Activated CD8-positive, alpha-beta memory T cell treated with anti-CD3 and anti-CD28 coated beads, Interleukin-2, amount 10 ng/mL, durations not matched to agents 7 days and 5 days (primary cell): Measurements from ENCODE around the gene PBXIP1. TPM values are rescaled to one million over a fixed set of nuclear protein-coding genes. Genes with fewer than 3 reads are reported as not detected.
"Not testable (repeated sequence)": the region's sequence is repeated elsewhere in the genome, so short reads cannot be mapped to it uniquely, and the experiment has no call there.

ENCODE experiments used
- ATAC-seq: fragments of 150-1000 bp; cut with Tn5 transposase; one replicate; pipeline ENCODE4 v1.10.0; 2021; ENCODE audit warnings: moderate library complexity
- CTCF ChIA-PET: fragments of 350-600 bp; sonication (Branson Sonifier 250); formaldehyde crosslinking; loops from one replicate; lab custom pipeline; 2021; ENCODE audit warnings: antibody characterized with exemption; lab: Charles Lee
- DNase-seq: peaks from one replicate; pipeline ENCODE4 v3.0.0-alpha.2; 2020
- H3K27ac Mint-ChIP-seq: one replicate; pipeline ENCODE4 v1.8.0; 2021; ENCODE audit warnings: mild to moderate bottlenecking, mixed read lengths
- H3K27me3 Mint-ChIP-seq: one replicate; pipeline ENCODE4 v1.8.0; 2021; ENCODE audit warnings: mixed read lengths
- H3K36me3 Mint-ChIP-seq: one replicate; pipeline ENCODE4 v1.8.0; 2021; ENCODE audit warnings: mild to moderate bottlenecking, mixed read lengths
- H3K4me1 Mint-ChIP-seq: one replicate; pipeline ENCODE4 v1.8.0; 2021; ENCODE audit warnings: mixed read lengths
- H3K4me3 Mint-ChIP-seq: one replicate; pipeline ENCODE4 v1.8.0; 2021; ENCODE audit warnings: mild to moderate bottlenecking, moderate library complexity, mixed read lengths
- H3K9me3 Mint-ChIP-seq: one replicate; pipeline ENCODE4 v1.8.0; 2022; ENCODE audit warnings: low read depth, mixed read lengths
- total RNA-seq, 2 experiments: library from RNA; stranded (reverse); gene quantifications; one replicate each; pipeline ENCODE4 v1.2.3, GENCODE V29; 2021

The PBXIP1 gene
- total RNA-seq, 2 experiments from 2014 or later = 52.6 to 61.5 TPM

GRCh38 chr1:155000411-155000725 is 44.5 kb upstream of the PBXIP1 start:
- Mint-ChIP-seq H3K36me3 (peaks cover 3% of the 10 kb centered on the region), H3K27me3 (no peaks in the 10 kb centered on the region), H3K27ac (peak overlapping the region; percentile 97), H3K4me3 (peak overlapping the region; percentile 98), H3K9me3 (no peaks in the 10 kb centered on the region), H3K4me1 (peaks cover 42% of the 10 kb centered on the region)
- ATAC-seq = no peak
- no peak for DNase-seq
- CTCF ChIA-PET = interaction anchor here (0.8 to 13.5 kb wide), 19 partner anchors 8 to 441 kb away, joined by 3 to 212 read pairs (median 9); partner anchors contain the start of genes CKS1B, FLAD1, PBXIP1 and PMVK

- Mint-ChIP-seq H3K4me3 (peak overlapping the region; percentile 98), H3K36me3 (peaks cover 3% of the 10 kb centered on the region), H3K27ac (peak overlapping the region; percentile 89), H3K4me1 (peaks cover 38% of the 10 kb centered on the region), H3K9me3 (no peaks in the 10 kb centered on the region), H3K27me3 (no peaks in the 10 kb centered on the region)
- no peak for ATAC-seq
- peak; percentile 69 for DNase-seq
- CTCF ChIA-PET = interaction anchor here (0.8 to 13.5 kb wide), 30 partner anchors 9 to 440 kb away, joined by 3 to 212 read pairs (median 5); partner anchors contain the start of genes ADAM15, CKS1B, FLAD1 and PBXIP1
Measured at GRCh38 chr1:154999571-155000410, 43.9 kb upstream of the PBXIP1 start.

- H3K9me3 Mint-ChIP-seq = no peaks in the 10 kb centered on the region
- ATAC-seq (peak; percentile 3), DNase-seq (peak; percentile 84)
- H3K27me3 Mint-ChIP-seq = no peaks in the 10 kb centered on the region
- H3K27ac Mint-ChIP-seq = peak overlapping the region; percentile 89
- H3K4me3 Mint-ChIP-seq = peak overlapping the region; percentile 71
- peaks cover 3% of the 10 kb centered on the region for H3K36me3 Mint-ChIP-seq
- CTCF ChIA-PET = interaction anchor here (0.7 to 13.5 kb wide), 27 partner anchors 9 to 439 kb away, joined by 3 to 212 read pairs (median 5); partner anchors contain the start of genes ADAM15, CKS1B, FLAD1 and PBXIP1
- H3K4me1 Mint-ChIP-seq = peaks cover 30% of the 10 kb centered on the region
Measured at GRCh38 chr1:154998818-154999570, 43.1 kb upstream of the PBXIP1 start.

- ATAC-seq = no peak
- H3K4me3 Mint-ChIP-seq = no peak overlapping the region
- CTCF ChIA-PET = interaction anchor here (0.7 to 13.5 kb wide), 21 partner anchors 8 to 439 kb away, joined by 3 to 212 read pairs (median 8); partner anchors contain the start of genes CKS1B, FLAD1, PBXIP1 and PMVK
- H3K36me3 Mint-ChIP-seq = no peaks in the 10 kb centered on the region
- H3K9me3 Mint-ChIP-seq = no peaks in the 10 kb centered on the region
- no peak for DNase-seq
- H3K4me1 Mint-ChIP-seq = peaks cover 27% of the 10 kb centered on the region
- no peak overlapping the region for H3K27ac Mint-ChIP-seq
- no peaks in the 10 kb centered on the region for H3K27me3 Mint-ChIP-seq
Measured at GRCh38 chr1:154998201-154998780, 42.4 kb upstream of the PBXIP1 start.

DNA sequence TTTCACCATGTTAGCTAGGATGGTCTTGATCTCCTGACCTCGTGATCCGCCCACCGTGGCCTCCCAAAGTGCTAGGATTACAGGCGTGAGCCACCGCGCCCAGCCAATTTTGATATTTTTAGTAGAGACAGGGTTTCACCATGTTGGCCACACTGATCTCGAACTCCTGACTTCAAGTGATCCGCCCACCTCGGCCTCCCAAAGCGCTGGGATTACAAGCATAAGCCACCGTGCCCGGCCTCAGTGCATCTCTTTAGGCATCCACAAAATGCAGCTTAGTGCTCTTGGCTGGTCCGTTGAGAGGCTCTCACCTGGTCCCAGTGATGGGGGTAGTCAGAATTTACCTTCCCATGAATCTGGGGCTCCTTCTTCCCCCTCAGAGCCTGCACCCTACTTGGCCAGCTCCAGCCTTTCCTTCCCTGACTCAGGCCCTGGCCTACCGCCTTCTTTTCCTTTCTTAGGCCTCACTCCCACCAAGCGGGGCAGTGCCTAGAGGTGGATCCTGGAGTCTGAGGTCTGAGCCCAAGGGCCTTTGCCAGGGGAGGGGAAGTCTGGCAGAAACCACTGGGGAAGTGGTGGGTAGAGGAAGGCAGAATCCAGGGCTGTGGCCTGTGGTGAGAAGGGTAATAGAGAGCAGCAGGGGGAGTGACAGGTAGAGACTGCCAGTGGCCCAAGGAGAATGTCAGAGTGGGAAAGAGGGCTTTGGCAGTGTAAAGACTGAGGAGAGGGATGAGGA is 41.2 kb upstream of the PBXIP1 start:
- no peaks in the 10 kb centered on the region for H3K27me3 Mint-ChIP-seq
- ATAC-seq (no peak), DNase-seq (no peak)
- H3K27ac Mint-ChIP-seq = peak overlapping the region; percentile 47
- H3K4me1 Mint-ChIP-seq = peaks cover 27% of the 10 kb centered on the region
- no peaks in the 10 kb centered on the region for H3K36me3 Mint-ChIP-seq
- no peak overlapping the region for H3K4me3 Mint-ChIP-seq
- no peaks in the 10 kb centered on the region for H3K9me3 Mint-ChIP-seq
- CTCF ChIA-PET = interaction anchor here (0.9 to 13.5 kb wide), 8 partner anchors 12 to 64 kb away, joined by 3 to 212 read pairs (median 6); partner anchors contain the start of genes CKS1B, FLAD1 and PBXIP1

DNA sequence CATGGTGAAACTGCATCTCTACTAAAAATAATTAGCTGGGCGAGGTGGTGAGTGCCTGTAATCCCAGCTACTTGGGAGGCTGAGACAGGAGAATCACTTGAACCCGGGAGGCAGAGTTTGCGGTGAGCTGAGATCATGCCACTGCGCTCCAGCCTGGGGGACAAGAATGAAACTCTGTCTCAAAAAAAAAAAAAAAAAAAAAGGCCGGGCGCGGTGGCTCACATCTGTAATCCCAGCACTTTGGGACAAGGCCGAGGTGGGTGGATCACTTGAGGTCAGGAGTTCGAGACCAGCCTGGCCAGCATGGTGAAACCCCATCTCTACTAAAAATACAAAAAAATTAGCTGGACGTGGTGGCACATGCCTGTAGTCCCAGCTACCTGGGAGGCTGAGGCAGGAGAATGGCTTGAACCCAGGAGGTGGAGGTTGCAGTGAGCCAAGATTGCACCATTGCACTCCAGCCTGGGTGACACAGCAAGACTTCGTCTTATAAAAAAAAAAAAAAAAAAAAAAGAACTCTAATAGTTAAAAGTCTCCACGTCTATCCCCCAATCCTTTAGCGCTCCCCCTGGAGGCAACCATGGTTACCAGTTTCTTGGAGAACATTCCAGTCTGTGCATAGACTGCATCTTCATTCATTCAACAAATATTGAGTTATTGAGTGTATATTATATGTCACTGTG is 39.5 kb upstream of the PBXIP1 start:
- peaks cover 27% of the 10 kb centered on the region for H3K4me1 Mint-ChIP-seq
- CTCF ChIA-PET = interaction anchor here (0.7 to 13.5 kb wide), 10 partner anchors 10 to 1037 kb away, joined by 3 to 212 read pairs (median 5); partner anchors contain the start of genes ADAM15, CKS1B, FLAD1 and PYGO2
- not testable (repeated sequence) for H3K4me3 Mint-ChIP-seq, H3K27me3 Mint-ChIP-seq, H3K9me3 Mint-ChIP-seq, H3K27ac Mint-ChIP-seq, DNase-seq, H3K36me3 Mint-ChIP-seq, ATAC-seq

DNA sequence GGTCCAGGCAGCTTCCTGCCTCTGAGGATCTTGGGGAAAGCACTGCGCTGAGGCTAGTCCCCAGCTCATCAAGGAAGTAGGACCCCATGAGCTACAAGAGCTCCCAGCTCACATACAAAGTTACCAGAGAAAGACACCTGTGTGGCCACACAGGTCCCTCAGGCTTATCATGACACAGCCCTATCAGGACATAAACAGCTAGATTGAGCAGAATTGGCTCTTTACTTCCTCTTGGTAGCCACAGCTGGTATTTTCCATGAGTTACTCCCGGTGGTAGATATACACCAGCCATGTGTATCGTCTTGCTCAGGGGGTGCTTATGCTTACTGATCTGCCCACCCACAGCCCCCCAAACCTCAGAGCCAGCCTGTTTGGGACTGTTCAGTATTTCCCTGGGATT is 38.7 kb upstream of the PBXIP1 start:
- H3K4me3 Mint-ChIP-seq = no peak overlapping the region
- DNase-seq (no peak), ATAC-seq (no peak)
- H3K36me3 Mint-ChIP-seq = peaks cover 4% of the 10 kb centered on the region
- peaks cover 22% of the 10 kb centered on the region for H3K4me1 Mint-ChIP-seq
- no peaks in the 10 kb centered on the region for H3K27me3 Mint-ChIP-seq
- H3K9me3 Mint-ChIP-seq = no peaks in the 10 kb centered on the region
- CTCF ChIA-PET = interaction anchor here (0.7 to 13.5 kb wide), 13 partner anchors 9 to 1037 kb away, joined by 3 to 212 read pairs (median 4); partner anchors contain the start of genes ADAM15, FLAD1, PBXIP1 and PYGO2
- H3K27ac Mint-ChIP-seq = no peak overlapping the region

DNA sequence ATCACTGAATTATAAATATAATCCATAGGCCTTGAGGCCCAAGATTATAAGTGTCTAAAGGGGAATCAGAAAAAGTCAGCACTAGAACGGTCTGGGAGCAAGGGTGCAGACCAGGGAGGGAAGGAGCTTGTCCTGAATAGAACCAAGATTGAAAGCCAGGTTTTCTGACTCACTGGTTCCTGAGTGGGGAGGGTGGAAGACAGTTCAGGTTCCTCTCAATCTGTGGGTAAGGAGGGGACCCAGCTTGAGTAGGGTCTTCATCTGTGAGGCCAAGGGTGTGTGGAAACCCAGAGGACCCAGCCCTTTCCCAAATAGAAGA is 38.3 kb upstream of the PBXIP1 start:
- H3K4me3 Mint-ChIP-seq = no peak overlapping the region
- CTCF ChIA-PET = interaction anchor here (0.5 to 13.5 kb wide), 13 partner anchors 9 to 325 kb away, joined by 3 to 212 read pairs (median 4); partner anchors contain the start of genes ADAM15, FLAD1, PBXIP1 and PYGO2

GRCh38 chr1:154993572-154994268 is 37.8 kb upstream of the PBXIP1 start, which contains the start of gene LENEP:
TSS of gene LENEP (plus strand) at chr1:154993586. CDS start at chr1:154993608, 22 bp downstream.
- H3K9me3 Mint-ChIP-seq = no peaks in the 10 kb centered on the region
- CTCF ChIA-PET = interaction anchor here (0.5 to 13.5 kb wide), 16 partner anchors 8 to 324 kb away, joined by 3 to 212 read pairs (median 4); partner anchors contain the start of genes ADAM15, FLAD1, PBXIP1 and PYGO2
- H3K27ac Mint-ChIP-seq = no peak within 1 kb of the TSS
- DNase-seq (no peak), ATAC-seq (no peak)
- H3K4me3 Mint-ChIP-seq = no peak within 1 kb of the TSS
- peaks cover 21% of the 10 kb centered on the region for H3K4me1 Mint-ChIP-seq
- no peaks in the 10 kb centered on the region for H3K27me3 Mint-ChIP-seq
- peaks cover 7% of the 10 kb centered on the region for H3K36me3 Mint-ChIP-seq

More for the DNA sequence above, 38.3 kb upstream of the PBXIP1 start:
- DNase-seq (no peak), ATAC-seq (no peak)
- Mint-ChIP-seq H3K27ac (no peak overlapping the region), H3K36me3 (peaks cover 4% of the 10 kb centered on the region), H3K4me1 (peaks cover 23% of the 10 kb centered on the region), H3K27me3 (no peaks in the 10 kb centered on the region), H3K9me3 (no peaks in the 10 kb centered on the region)

DNA sequence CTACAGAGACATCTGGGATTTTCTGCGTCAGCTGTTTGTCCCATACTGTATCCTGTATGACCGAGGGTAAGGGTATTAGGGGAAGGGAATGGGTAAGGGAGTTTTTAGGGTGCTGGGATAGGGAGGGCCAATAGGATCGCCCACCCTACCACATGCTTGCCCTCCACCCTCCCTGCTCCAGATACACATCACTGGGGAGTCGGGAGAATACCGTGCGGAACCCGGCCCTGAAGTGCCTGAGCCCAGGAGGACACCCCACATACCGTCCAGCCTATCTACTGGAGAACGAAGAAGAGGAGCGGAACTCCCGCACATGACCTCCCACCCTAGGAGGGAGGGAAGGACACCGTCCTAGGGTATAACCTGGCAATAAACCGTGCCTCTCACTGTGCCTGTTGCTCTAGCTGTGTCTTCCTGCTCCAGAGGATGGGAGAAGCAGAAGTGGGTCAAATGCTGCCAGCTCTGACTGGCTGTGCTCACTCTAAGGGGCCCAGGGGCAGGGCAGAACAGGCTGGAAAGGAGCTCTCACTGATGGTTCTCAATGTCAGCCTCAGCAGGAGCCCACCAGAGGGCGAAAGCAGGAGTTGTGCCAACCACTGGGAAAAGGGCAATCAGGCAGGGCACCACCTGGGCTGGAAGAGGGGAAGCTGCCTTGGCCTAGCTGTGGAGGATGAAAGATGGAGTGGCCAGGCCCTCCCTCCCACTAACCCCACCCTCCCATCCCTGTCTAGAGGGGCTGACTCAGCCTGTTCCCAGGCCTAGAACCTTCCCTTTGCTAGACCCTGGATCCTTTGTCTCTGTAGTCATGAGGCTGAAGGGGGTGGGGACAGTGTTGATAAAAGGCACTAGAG is 37.0 kb upstream of the PBXIP1 start:
- Mint-ChIP-seq H3K36me3 (peaks cover 11% of the 10 kb centered on the region), H3K27ac (no peak overlapping the region), H3K27me3 (no peaks in the 10 kb centered on the region), H3K9me3 (no peaks in the 10 kb centered on the region), H3K4me1 (peaks cover 18% of the 10 kb centered on the region), H3K4me3 (no peak overlapping the region)
- ATAC-seq (no peak), DNase-seq (no peak)
- CTCF ChIA-PET = interaction anchor here (0.5 to 13.5 kb wide), 8 partner anchors 8 to 92 kb away, joined by 3 to 212 read pairs (median 7); partner anchors contain the start of genes FLAD1 and PBXIP1
